Heart left ventricle (tissue), 16 donors: ENCODE results near the gene TRIM7. TPM values are rescaled to one million over a fixed set of nuclear protein-coding genes. Genes with fewer than 3 reads are reported as not detected.

Experiments
- ATAC-seq, 4 donors: fragments of 200-7000 bp; cut with Tn5 transposase; one replicate each; pipeline ENCODE4 v1.9.1; 2020 to 2022; ENCODE audit warnings: moderate library complexity in 4 of 4, mild to moderate bottlenecking in 3 of 4, moderate number of reproducible peaks in 1 of 4
- DNase-seq, 5 donors: peaks; one replicate each; pipeline ENCODE4 v3.0.0-alpha.2; 2020
- H3K27ac ChIP-seq, 12 donors: fragments of 200-600 bp; sonication (generic) in 4 of 12; one replicate each; pipeline versions ENCODE4 v1.5.0 to v1.8.0; 2016 to 2022; ENCODE audit warnings: mild to moderate bottlenecking in 2 of 12
- H3K27me3 ChIP-seq, 9 donors: fragments of 200-600 bp; sonication (generic) in 2 of 9; one replicate each; pipeline versions ENCODE4 v1.5.1 to v1.8.0; 2016 to 2022; ENCODE audit warnings: mild to moderate bottlenecking in 3 of 9
- H3K36me3 ChIP-seq, 9 donors: fragments of 200-600 bp; sonication (generic) in 2 of 9; one replicate each; pipeline versions ENCODE4 v1.5.0 to v1.8.0; 2018 to 2022; ENCODE audit warnings: mild to moderate bottlenecking in 2 of 9
- H3K4me1 ChIP-seq, 12 donors: fragments of 200-600 bp; sonication (generic) in 4 of 12; one replicate each; pipeline versions ENCODE4 v1.5.0 to v1.8.0; 2016 to 2022; ENCODE audit warnings: mild to moderate bottlenecking in 3 of 12
- H3K4me3 ChIP-seq, 12 donors: fragments of 200-600 bp; sonication (generic) in 4 of 12; one replicate each; pipeline versions ENCODE4 v1.5.0 to v1.8.0; 2017 to 2022; ENCODE audit warnings: mild to moderate bottlenecking in 9 of 12, moderate library complexity in 4 of 12
- H3K9me3 ChIP-seq, 12 donors: fragments of 200-600 bp; sonication (generic) in 4 of 12; one replicate each; pipeline versions ENCODE4 v1.5.0 to v1.8.0; 2016 to 2022; ENCODE audit warnings: mild to moderate bottlenecking in 1 of 12
- CTCF ChIP-seq, 12 donors: fragments of 200-600 bp; sonication (generic) in 4 of 12; IDR thresholded peaks; one replicate each; pipeline versions ENCODE4 v1.5.0 to v1.8.0; 2018 to 2022; ENCODE audit warnings: antibody characterized with exemption in 12 of 12, mild to moderate bottlenecking in 5 of 12
- POLR2A ChIP-seq, 2 donors: fragments of 450-650 bp; IDR thresholded peaks; one replicate each; pipeline ENCODE4 v1.6.1; 2017; ENCODE audit warnings: antibody characterized with exemption in 2 of 2, mild to moderate bottlenecking in 2 of 2, moderate library complexity in 2 of 2
- WGBS, 4 donors: extraction: QIAGEN DNeasy Blood & Tissue Kit in 2 of 4; methylation state at CpG; one replicate each; pipeline versions ENCODE4 v1.1.5 to v1.1.7; 2013 to 2018; 5-methylcytosine and 5-hydroxymethylcytosine counted together
- intact Hi-C, 10 donors: fragments of 100-400 bp; cut with DNase I; formaldehyde crosslinking; loops; one replicate each; pipeline versions ENCODE4 v1.11.1 to v1.14.2; 2022
- polyA plus RNA-seq, 2 donors: library from polyadenylated mRNA; stranded (reverse); fragments of 200-250 nt; gene quantifications; one replicate each; pipeline ENCODE4 v1.2.3, GENCODE V29; 2013
- total RNA-seq, 9 donors: library from RNA; depleted of rRNA in 2 of 9; stranded (reverse); fragments of >200 nt in 2 of 9; fragmentation: NEBNext Ultra II Directional in 3 of 9; extraction: Animal tissue kit (Norgen Biotek cat#: 25700) in 3 of 9; gene quantifications; one replicate each; pipeline versions ENCODE4 v1.1.0 to v1.2.4, GENCODE V29; 2016 to 2023
- donor health status: ischemic (EF 13 %, LVEDD 7.1; RV severe dilation, severe dysfunction).
- donor health status: healthy with polysubstance abuse.
- donor health status: DM: no; HTN: yes; CAD: no.
- donor health status: DM: no; HTN: no; CAD: no.
- donor health status: ischemic (EF 25% LVEDD 6.9; RV normal size, moderate dysfunction).
- donor health status: ischemic (EF 25% LVEDD 5.7; RV mildly dilated, moderate dysfunction).
- donor health status: healthy.
- donor health status: DM: yes; HTN: yes; CAD: no.
- donor health status: ischemic (EF 35%, LVEDD 5.7; RV mildly dilated, moderate dysfunction).
- donor health status: nonischemic (EF 11% LVEDD 7.7; RV severe dilation, severe dysfunction).
- donor health status: DM: yes; HTN: yes; CAD: no.
- donor health status: PGD.
- donor health status: ischemic (EF 29% LVEDD 5.4; RV normal size, mild dysfunction).
- donor health status: nonischemic (EF 23%, LVEDD 6.1; RV moderate dilation, normal function).

TRIM7 gene
- total and polyA plus RNA-seq, 11 donors = 3.6 to 11.0 (median 6.7) TPM

GRCh38 chr5:181245427-181246275, 40.7 kb upstream of the TRIM7 start:
- WGBS, 4 donors = 23 to 27% (median 23%) methylated on average over 33 to 34 of the region's 34 CpGs
- H3K9me3 ChIP-seq = no peaks in the 10 kb centered on the region
- peaks cover 0 to 25% (median 15%) of the 10 kb centered on the region in 9 donors for H3K36me3 ChIP-seq
- DNase-seq (no peak), ATAC-seq (no peak)
- peak overlapping the region; percentile 54 to 89 (median 80) for H3K4me3 ChIP-seq
- H3K4me1 ChIP-seq = peaks cover 3 to 81% (median 60%) of the 10 kb centered on the region in 12 donors
- H3K27me3 ChIP-seq = no peaks in the 10 kb centered on the region
- peak overlapping the region; percentile 92 to 99 (median 96) for H3K27ac ChIP-seq
- no peak for TF ChIP-seq POLR2A (IDR thresholded peaks at IDR 0.05)
- TF ChIP-seq CTCF (IDR thresholded peaks at IDR 0.05) = no peak
- intact Hi-C loops = loop anchor here in 5 of 10 donors (2.0 to 10.0 kb wide), 3 partner anchors 15 to 441 kb away; partner anchors contain the start of genes TRIM52 (in 4 of the 5) and MGAT1 (in 1 of the 5)

GRCh38 chr5:181243564-181244343, 38.8 kb upstream of the TRIM7 start, which contains the start of gene RACK1:
Gene RACK1, minus strand, starts transcription at chr5:181243906. Its CDS starts 106 bp downstream, at chr5:181243800.
- Histone ChIP-seq H3K9me3 (no peaks in the 10 kb centered on the region), H3K4me3 (peak within 1 kb of the TSS; percentile 68 to 90 (median 80)), H3K27me3 (no peaks in the 10 kb centered on the region), H3K27ac (peak within 1 kb of the TSS; percentile 83 to 99 (median 95)), H3K4me1 (peaks cover 3 to 74% (median 48%) of the 10 kb centered on the region in 12 donors), H3K36me3 (peaks cover 2 to 40% (median 34%) of the 10 kb centered on the region in 9 donors)
- TF ChIP-seq POLR2A (IDR thresholded peaks at IDR 0.05) (peak in 1 of 2 donors; percentile 63), CTCF (IDR thresholded peaks at IDR 0.05) (no peak)
- 0% methylated on average over 30 to 50 of the region's 50 CpGs for WGBS, 4 donors
- intact Hi-C loops = loop anchor here in 8 of 10 donors (1.0 to 10.0 kb wide), 6 partner anchors 19 to 439 kb away; partner anchors contain the start of genes TRIM41 (in 4 of the 8), MGAT1 (in 1 of the 8) and TRIM7 (in 1 of the 8)
- peak; percentile 90 to 93 (median 92) for DNase-seq
- ATAC-seq = peak; percentile 67 to 75 (median 70)

GRCh38 chr5:181243018-181243563, 38.1 kb upstream of the TRIM7 start:
- WGBS, 4 donors = 0 to 1% (median 1%) methylated on average over 17 to 25 of the region's 25 CpGs
- DNase-seq (no peak), ATAC-seq (no peak)
- H3K27me3 ChIP-seq = no peaks in the 10 kb centered on the region
- peaks cover 3 to 68% (median 41%) of the 10 kb centered on the region in 12 donors for H3K4me1 ChIP-seq
- H3K4me3 ChIP-seq = peak overlapping the region; percentile 68 to 90 (median 80)
- TF ChIP-seq CTCF (IDR thresholded peaks at IDR 0.05) = no peak
- no peak for TF ChIP-seq POLR2A (IDR thresholded peaks at IDR 0.05)
- H3K9me3 ChIP-seq = no peaks in the 10 kb centered on the region
- H3K27ac ChIP-seq = peak overlapping the region; percentile 83 to 99 (median 95)
- intact Hi-C loops = loop anchor here in 7 of 10 donors (1.0 to 10.0 kb wide), 5 partner anchors 18 to 438 kb away; partner anchors contain the start of genes TRIM41 (in 3 of the 7), MGAT1 (in 1 of the 7) and TRIM7 (in 1 of the 7)
- peaks cover 4 to 47% (median 41%) of the 10 kb centered on the region in 9 donors for H3K36me3 ChIP-seq
